ENCODE data around the gene TMCO6. TPM values are rescaled to one million over a fixed set of nuclear protein-coding genes. Genes with fewer than 3 reads are reported as not detected.

Gene TMCO6
- total and polyA plus RNA-seq, 9 of the 15 experiments (the other 6 are each of a cell fraction or from before 2014, with no cell fraction given) = 3.4 to 46.4 (median 16.7) TPM

DNA sequence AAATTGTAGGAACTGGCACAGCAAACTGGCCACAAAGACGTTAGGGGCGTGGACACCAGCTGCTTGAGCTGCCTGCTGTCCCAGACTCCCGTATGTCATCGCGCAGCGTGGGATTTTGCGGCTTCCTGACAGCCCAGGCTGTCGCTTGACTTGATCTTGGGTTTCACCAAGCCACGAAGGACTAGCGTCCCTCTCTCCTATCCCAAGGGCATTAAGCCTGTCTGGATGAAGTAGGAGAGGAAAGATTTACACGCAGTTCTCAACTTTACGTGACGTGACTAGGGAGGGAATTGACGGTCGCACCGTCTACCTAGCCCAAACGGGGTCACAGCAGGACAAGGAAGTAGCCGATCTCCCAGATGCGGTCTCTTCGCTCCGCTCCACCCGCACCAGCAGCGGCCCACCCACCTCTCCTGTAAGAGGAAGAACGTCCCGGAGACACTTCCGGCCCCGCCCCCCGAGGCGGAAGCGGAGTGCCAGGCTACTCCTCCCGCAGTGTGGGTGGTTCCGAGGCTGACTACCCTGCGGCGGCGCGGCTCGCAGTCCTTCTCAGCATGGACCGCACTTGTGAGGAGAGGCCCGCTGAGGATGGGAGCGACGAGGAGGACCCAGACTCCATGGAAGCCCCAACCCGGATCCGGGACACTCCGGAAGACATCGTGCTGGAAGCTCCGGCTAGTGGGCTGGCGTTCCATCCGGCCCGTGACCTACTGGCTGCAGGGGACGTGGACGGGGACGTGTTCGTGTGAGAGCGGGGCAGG, 25.3 kb downstream of the TMCO6 start, which contains the start of gene WDR55 (continued):
- TF ChIP-seq, protein P1, sequence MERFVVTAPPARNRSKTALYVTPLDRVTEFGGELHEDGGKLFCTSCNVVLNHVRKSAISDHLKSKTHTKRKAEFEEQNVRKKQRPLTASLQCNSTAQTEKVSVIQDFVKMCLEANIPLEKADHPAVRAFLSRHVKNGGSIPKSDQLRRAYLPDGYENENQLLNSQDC (CRISPR knock-in tag; IDR thresholded peaks at IDR 0.05) = no peak
- TF ChIP-seq NCOA6 (IDR thresholded peaks at IDR 0.05) = 0 out of 2 replicates have a peak, but pooled peaks have one; percentile 25
- TF ChIP-seq ZNF584 (CRISPR knock-in tag; IDR thresholded peaks at IDR 0.05; ENCODE audit: low read depth) = no peak
- peak; percentile 79 for TF ChIP-seq NCOR1 (IDR thresholded peaks at IDR 0.05)
- peak; percentile 89 for TF ChIP-seq CXXC5 (CRISPR knock-in tag; IDR thresholded peaks at IDR 0.05)
- TF ChIP-seq, protein P2, sequence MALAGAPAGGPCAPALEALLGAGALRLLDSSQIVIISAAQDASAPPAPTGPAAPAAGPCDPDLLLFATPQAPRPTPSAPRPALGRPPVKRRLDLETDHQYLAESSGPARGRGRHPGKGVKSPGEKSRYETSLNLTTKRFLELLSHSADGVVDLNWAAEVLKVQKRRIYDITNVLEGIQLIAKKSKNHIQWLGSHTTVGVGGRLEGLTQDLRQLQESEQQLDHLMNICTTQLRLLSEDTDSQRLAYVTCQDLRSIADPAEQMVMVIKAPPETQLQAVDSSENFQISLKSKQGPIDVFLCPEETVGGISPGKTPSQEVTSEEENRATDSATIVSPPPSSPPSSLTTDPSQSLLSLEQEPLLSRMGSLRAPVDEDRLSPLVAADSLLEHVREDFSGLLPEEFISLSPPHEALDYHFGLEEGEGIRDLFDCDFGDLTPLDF (CRISPR knock-in tag; IDR thresholded peaks at IDR 0.05) = peak; percentile 78
- no peak for TF ChIP-seq CBX8 (IDR thresholded peaks at IDR 0.05; ENCODE audit: borderline replicate concordance, extremely low read depth, low read depth, low read length, poor library complexity, severe bottlenecking)
- TF ChIP-seq DIDO1 (tag; IDR thresholded peaks at IDR 0.05; ENCODE audit: low read depth) = 0 out of 2 replicates have a peak, but pooled peaks have one; percentile 12
- no peak for TF ChIP-seq SNIP1 (IDR thresholded peaks at IDR 0.05; ENCODE audit: low read depth)
- TF ChIP-seq ZNF12 (CRISPR knock-in tag; IDR thresholded peaks at IDR 0.05) = peak; percentile 100
- peak; percentile 25; the same call in 1 of the 2 replicates for TF ChIP-seq CBFA2T3 (IDR thresholded peaks at IDR 0.05)
- TF ChIP-seq ZNF551 (CRISPR knock-in tag; IDR thresholded peaks at IDR 0.05) = no peak
- peak; percentile 84 for TF ChIP-seq MEIS2 (IDR thresholded peaks at IDR 0.05; ENCODE audit: partially characterized antibody)
- TF ChIP-seq ARID1B (IDR thresholded peaks at IDR 0.05) = peak; percentile 51
- no peak; the same call in none of the 2 replicates for TF ChIP-seq BHLHE40 (IDR thresholded peaks at IDR 0.05; ENCODE audit: low read length)
- peak; percentile 64 for TF ChIP-seq KLF1 (tag; IDR thresholded peaks at IDR 0.05)
- no peak for TF ChIP-seq NCOA4 (IDR thresholded peaks at IDR 0.05; ENCODE audit: partially characterized antibody)
- peak; percentile 26 for TF ChIP-seq SETDB1 (IDR thresholded peaks at IDR 0.05; ENCODE audit: low read length)
- no peak for TF ChIP-seq ZNF197 (CRISPR knock-in tag; IDR thresholded peaks at IDR 0.05; ENCODE audit: low read depth)
- TF ChIP-seq FOXM1 (IDR thresholded peaks at IDR 0.05; ENCODE audit: low read depth) = no peak
- 0 out of 2 replicates have a peak, but pooled peaks have one; percentile 32 for TF ChIP-seq FOXM1 (CRISPR knock-in tag; IDR thresholded peaks at IDR 0.05; ENCODE audit: low read depth)
- no peak for TF ChIP-seq PURB (CRISPR knock-in tag; IDR thresholded peaks at IDR 0.05; ENCODE audit: low read depth)
- TF ChIP-seq, protein P3, sequence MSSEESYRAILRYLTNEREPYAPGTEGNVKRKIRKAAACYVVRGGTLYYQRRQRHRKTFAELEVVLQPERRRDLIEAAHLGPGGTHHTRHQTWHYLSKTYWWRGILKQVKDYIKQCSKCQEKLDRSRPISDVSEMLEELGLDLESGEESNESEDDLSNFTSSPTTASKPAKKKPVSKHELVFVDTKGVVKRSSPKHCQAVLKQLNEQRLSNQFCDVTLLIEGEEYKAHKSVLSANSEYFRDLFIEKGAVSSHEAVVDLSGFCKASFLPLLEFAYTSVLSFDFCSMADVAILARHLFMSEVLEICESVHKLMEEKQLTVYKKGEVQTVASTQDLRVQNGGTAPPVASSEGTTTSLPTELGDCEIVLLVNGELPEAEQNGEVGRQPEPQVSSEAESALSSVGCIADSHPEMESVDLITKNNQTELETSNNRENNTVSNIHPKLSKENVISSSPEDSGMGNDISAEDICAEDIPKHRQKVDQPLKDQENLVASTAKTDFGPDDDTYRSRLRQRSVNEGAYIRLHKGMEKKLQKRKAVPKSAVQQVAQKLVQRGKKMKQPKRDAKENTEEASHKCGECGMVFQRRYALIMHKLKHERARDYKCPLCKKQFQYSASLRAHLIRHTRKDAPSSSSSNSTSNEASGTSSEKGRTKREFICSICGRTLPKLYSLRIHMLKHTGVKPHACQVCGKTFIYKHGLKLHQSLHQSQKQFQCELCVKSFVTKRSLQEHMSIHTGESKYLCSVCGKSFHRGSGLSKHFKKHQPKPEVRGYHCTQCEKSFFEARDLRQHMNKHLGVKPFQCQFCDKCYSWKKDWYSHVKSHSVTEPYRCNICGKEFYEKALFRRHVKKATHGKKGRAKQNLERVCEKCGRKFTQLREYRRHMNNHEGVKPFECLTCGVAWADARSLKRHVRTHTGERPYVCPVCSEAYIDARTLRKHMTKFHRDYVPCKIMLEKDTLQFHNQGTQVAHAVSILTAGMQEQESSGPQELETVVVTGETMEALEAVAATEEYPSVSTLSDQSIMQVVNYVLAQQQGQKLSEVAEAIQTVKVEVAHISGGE (CRISPR knock-in tag; IDR thresholded peaks at IDR 0.05) = peak; percentile 88 to 98 (median 88); a peak in 5 of 6 replicates

All from K562 (cell line).